Mesenteric fat pad (tissue), 1 donor: ENCODE measurements around the gene FRS3. TPM values are rescaled to one million over a fixed set of nuclear protein-coding genes. Genes with fewer than 3 reads are reported as not detected.

Experiments
- DNase-seq: peaks from one replicate; pipeline ENCODE4 v3.0.0-alpha.2; 2020; ENCODE audit warnings: low spot score
- total RNA-seq: library from RNA; stranded (reverse); fragmentation: NEBNext Ultra II Directional; extraction: Animal tissue kit (Norgen Biotek cat#: 25700); gene quantifications from one replicate; pipeline ENCODE4 v1.2.1, GENCODE V29; 2021
- donor health status: DM: yes; HTN: yes; CAD: no.

The FRS3 gene
- total RNA-seq, 1 donor from 2014 or later: 3.4 TPM

GRCh38 chr6:41743406-41744235, 36.1 kb downstream of the FRS3 start:
- no peak for DNase-seq

GRCh38 chr6:41741625-41742490, 37.8 kb downstream of the FRS3 start:
- DNase-seq: no peak

- DNase-seq: no peak
Observed at GRCh38 chr6:41740366-41741162, 39.1 kb downstream of the FRS3 start.

GRCh38 chr6:41739041-41739440, 40.7 kb downstream of the FRS3 start:
- no peak for DNase-seq

- DNase-seq: no peak
Observed at GRCh38 chr6:41737591-41738130, 42.0 kb downstream of the FRS3 start.

DNA sequence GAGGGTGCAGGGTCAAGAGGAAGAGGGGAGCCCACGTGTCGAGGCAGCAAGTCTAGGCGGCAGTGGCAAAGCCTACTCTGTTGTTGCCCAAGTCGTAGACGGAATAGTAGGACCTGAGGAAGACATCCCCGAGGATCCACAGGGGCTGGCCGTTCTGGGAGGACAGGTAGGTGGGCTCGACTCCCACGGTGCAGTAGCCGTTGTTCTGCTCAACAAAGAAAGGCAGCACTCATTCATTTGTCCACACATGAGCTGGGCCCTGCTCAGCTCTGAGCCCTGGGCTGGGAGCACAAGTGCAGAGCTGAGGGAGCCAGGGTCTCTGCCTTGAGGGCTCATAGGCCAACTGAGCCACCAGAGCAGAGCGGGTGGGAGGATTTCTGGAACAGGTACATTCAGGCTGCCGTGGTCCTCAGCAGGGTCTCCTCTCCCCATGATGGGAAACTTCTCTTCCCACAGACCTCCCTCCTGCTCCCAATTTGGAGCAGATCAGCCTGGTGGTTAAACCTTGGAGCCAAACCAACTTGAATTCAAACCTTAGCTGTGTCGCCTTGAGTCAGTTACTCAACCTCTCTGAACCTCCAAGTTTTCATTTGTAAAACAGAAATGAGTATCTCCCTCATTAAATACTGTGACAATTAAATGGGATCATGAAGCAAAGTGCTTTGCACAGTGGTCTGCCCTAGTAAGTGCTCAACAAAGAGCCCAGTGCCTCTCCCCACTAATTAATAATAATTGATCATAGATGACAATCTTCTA, 42.7 kb downstream of the FRS3 start:
- no peak for DNase-seq

DNA sequence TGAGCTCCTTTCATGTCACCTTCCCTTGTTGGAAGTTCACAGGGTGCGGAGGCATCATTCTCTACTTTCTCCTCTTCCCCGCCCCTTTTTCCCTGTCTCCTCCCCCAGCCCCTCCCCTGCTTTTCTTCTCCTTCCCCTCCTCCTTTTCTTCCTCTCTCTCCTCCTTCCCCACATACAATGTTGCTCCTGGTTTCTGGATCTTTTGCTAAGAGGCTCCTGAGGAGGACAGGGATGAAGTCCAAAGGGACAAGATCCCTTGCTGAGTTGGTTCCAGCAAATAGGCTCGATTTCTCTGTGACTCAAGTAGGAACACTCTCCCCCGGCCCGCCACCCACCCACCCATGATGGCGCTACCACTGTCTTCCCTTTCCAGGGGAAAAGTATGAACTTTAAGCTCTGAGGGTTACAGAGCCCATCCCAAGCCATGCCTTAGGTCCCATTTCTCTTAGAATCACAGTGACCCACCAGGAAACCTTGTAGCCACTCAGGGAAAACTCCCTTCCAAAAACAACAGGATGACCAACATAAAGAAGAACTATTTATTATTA, 43.4 kb downstream of the FRS3 start:
- no peak for DNase-seq

- peak; percentile 99 for DNase-seq
Observed at GRCh38 chr6:41735427-41736185, 44.1 kb downstream of the FRS3 start, which contains the start of gene TFEB. TFEB (minus strand) TSS chr6:41735608; CDS start chr6:41691213, 44,395 bp downstream.

DNA sequence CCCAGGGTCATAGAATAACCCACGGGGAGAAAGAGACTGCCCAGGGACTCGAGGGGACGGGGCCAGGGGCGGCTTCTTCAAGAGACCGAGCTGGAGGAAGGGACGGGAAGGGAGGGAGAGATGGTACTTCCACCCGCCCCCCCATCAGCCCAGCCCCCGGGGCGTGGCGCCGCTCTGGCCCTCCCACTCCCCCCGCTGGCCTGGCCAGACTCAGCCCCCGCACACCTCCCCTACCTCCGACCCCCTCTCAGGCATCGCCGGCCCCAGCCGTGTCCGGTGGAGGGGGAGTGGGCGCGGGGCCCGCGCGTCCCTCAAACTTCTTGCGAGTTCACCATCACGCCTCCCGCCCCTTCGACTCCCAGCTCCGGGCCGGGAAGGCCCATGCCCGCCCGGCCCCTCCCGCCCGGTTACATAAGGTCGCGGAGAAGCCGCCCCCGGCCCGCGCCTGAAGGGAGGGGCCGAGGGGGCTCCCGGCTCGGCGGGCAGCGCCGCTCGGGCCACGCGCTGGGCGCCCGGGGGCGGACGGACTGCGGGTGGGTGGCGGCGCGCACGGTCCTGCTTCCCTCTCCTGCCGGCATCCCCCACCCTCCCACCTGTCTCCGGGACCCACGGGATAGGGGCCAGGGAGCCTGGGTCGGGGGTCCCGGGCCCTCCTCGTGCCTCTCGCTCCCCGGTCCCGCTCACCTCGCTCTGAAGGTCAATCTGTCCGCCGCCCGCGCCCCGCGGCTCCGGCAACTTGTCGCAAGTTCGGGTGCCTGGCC, 44.9 kb downstream of the FRS3 start:
- DNase-seq: peak; percentile 93

DNA sequence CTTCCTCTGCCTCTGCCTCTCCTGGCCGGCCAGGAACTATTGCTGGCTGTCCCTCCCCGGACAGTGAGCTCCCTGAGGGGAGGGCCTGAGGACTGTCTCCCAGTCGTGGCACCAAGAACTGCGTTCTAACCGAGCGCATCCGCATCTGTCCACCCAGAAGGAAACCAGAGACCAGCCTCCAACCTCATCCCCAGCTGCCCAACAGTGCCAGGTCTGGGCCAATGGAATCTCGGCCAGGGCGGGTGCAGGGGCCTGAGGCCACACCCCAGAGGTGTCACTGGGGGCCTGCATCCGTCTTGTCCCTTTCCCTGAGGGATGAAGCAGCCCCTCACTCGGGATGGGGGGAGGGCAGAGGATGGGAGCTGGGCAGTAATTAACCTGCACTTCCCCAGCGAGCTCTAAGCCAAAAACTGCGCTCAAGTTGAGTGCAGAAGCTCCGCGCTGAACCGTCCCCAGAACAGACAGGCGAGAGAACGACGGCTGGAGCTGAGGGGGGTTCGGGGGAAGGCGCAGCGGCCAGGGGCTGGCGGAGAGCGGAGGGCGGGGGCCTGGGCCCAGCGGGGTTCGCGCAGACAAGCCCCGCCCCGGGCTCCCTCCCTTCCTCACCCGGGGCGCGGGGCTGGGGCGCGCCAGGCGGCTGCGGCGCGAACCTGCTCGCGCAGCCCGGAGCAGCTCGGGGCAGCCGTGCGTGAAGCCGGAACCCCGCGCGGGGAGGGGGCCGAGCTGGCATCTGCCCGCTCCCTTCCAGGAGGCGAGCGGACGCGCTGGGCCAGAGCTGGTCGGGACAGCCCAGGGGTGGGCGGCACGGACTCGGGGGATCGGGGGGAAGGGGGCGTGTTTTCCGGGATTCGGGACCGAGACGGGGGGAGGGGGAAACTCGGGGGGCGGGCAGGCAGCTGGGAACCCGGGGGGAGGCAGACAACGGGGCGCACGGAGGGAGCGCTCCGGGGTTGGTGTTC, 45.7 kb downstream of the FRS3 start:
- no peak for DNase-seq

DNA sequence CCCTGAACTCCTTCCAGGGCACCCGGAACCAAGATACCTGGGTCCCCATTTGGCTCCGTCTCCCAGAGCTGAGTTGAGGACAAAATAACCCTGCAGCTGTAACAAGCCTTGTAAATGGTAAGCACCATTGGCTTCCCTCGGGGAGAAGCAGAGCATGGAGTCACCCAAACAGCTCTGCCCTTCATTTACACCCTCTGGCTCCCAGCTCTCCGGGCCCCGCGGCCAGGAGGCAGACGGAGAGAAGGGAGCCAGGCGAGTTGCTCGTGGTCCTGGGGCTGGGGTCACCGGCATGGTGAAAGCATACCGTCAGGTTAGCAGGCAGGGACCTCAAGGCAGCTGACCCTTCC, 46.4 kb downstream of the FRS3 start:
- DNase-seq: no peak

- DNase-seq: no peak
Observed at GRCh38 chr6:41732591-41733359, 46.9 kb downstream of the FRS3 start.

GRCh38 chr6:41732149-41732548, 47.6 kb downstream of the FRS3 start:
- DNase-seq: no peak

- DNase-seq: no peak
Observed at GRCh38 chr6:41731561-41732086, 48.1 kb downstream of the FRS3 start.

DNA sequence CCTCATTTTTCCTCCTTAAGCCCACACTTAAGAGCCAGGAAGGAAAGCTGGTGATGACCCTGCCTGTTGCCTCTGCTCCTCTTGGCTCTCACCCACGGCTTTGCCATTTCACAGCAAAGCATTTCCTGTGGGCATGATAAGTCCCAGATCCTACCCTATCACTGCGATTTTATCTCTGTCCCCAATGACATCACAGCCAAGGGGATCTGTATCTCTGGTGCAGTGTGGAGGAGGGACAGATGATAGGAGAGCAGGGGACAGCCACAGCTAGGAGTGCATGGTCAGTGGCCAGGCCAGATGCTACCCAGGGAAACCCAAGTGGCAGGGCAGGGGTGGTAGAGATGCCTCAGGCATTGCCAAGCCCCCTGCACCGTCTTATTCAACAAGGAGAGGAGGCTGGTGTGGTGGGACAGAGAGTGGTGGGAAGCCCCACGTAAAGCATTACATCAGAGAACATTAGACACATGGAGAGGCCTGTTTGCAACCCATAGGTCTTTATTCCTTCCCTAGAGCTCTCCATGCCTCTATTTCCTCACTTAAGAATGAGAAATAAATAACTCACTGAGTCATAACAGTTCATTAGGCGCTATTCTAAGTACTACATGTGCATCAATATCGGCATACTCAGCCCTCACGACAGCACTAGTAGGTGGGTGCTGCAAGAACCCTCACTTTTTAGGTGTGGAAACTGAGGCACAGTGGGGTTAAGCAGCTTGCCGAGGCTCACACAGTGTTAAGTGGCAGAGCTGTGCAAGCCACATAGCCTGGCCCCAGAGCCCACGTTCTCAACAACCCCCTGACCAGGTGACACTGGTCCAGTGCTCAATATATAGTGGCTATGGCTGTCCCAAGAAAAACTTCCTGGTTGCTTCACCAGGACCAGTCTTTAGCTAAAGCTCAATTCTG, 48.9 kb downstream of the FRS3 start:
- no peak for DNase-seq
